ENCODE data around the gene UBE2D2.

UBE2D2 gene

GRCh38 chr5:139636975-139637408 lies 75.9 kb downstream of the UBE2D2 start:
- no peak for DNase-seq

GRCh38 chr5:139637438-139638089 lies 76.4 kb downstream of the UBE2D2 start:
- DNase-seq: peak; percentile 66

DNA sequence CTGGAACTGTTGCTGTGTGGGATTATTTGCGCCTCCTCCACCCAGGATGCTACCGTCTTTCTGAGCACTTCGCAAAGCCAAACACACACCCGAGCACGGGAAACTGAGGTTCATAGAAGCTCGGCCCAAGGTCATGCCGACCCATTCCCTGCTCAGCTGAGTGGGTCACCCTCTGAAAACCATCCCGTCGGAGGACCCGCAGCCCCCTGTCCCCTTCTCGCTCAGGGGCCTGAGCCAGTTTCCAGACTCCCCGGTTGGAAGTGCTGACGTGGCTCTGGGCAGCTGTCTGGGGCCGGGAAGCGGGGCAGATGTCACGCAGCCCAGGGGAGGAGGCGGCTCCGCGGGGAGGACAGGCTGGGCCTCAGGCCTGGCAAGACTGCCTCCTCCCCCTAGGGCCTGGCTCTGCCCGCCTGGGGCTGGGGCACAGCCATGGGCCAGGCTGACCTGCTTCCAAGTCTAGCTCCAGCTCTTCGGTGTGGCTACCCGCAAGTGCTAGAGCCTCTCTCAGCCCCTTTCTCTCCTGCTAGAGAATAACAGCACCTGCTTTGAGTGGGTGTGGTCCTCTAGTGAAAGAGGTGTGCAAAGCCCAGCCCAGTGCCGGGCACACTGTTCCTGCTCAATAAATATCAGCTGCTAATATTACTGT lies 77.1 kb downstream of the UBE2D2 start:
- DNase-seq: peak; percentile 13

- no peak for DNase-seq
These were observed 77.8 kb downstream of the UBE2D2 start for GRCh38 chr5:139638736-139639618.

DNA sequence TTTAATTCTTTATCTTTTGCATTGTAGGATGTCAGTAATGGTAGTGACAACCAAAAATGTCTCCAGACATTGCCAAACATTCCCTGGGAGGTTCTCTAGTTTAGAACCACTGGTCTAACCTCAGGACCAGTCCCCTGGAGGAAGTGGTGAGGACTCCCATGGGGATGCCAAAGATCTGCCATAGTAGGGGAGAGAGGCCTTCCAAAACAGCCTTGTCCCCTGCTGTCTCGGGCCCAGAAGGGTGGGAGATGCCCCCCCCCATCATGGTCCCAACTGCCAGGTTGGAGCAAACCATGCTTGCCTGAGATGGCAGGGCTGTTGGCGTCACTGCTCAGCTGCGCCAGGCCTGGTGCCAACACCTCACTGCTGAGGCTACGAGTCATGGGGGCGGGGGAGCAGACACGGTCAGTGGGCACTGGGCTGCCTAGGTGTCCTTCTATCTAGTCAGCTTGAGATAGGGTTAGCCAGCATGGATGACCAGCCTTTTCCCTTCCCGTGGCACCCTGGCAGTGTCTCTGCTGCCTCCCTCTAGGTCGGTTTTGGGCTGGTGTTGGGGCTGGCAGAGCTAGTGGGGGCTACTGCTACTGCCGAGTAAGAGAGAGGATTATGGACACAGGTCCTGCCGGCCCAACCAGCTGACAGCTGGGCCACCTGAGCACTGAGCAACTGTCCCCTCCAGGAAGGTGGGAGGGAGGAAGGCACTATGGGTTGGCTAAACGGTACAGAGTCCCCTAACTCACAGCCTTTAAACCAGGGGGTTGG lies 78.7 kb downstream of the UBE2D2 start:
- no peak for DNase-seq

DNA sequence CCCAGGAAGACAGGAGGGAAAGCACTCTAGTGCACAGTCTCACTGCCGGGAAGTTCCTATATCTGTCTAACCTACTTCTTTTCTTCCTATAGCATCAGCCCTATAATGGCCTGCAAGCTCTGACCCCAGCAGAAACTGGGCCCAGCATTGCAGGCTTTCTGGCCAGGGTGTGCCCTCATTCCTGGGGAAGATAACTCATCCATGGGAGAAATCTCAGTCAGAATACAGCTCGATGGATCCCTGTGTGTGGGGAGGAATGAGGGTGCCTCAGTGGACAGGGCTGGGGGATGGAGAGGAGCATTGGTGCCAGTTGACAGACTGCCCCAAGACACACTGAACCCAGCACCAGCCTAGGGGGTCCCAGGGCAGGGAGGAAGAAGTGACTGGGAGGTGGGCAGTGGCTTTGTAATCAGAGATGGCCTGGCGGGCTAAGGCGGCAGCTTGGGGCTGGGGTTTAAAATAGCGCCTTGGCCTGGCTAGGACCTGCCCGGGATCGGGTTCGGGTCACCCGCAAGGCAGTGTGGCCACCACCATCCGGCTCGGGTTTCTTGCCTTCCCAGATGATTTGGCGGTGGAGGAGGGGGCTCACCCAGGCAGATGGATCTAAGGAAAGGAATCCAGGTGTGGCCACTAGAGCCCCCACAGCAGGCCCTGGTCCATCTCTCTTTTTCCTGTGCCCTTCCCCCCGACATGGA lies 79.4 kb downstream of the UBE2D2 start:
- DNase-seq: no peak

- DNase-seq: no peak
These were observed 80.3 kb downstream of the UBE2D2 start for GRCh38 chr5:139641116-139642080.

DNA sequence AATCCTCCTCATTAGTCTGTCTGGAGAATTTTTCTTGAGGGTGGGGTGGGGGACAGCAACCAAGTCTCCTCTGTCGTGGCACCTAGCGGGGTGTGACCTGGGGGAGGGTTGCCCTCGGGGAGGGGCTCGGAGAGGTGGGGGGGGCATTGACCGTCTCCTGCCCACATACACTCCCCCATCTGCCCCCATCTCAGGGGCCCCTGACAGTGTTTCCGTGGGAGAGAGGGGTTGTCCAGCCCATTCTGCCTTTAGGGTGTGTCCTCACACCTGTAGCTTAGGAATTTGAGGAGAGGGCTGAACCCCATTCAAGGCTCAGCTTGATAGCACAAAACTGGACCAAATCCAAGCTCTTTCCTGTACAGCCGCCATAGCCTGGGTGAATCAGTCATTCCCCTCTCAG lies 81.1 kb downstream of the UBE2D2 start:
- DNase-seq: no peak

GRCh38 chr5:139642891-139643871 lies 82.0 kb downstream of the UBE2D2 start:
- no peak for DNase-seq

GRCh38 chr5:139644001-139644456 lies 82.9 kb downstream of the UBE2D2 start:
- no peak for DNase-seq

GRCh38 chr5:139644646-139645429 lies 83.7 kb downstream of the UBE2D2 start:
- DNase-seq: no peak

GRCh38 chr5:139645430-139645871 lies 84.3 kb downstream of the UBE2D2 start:
- DNase-seq: no peak

GRCh38 chr5:139646111-139646510 lies 85.0 kb downstream of the UBE2D2 start:
- DNase-seq: no peak

DNA sequence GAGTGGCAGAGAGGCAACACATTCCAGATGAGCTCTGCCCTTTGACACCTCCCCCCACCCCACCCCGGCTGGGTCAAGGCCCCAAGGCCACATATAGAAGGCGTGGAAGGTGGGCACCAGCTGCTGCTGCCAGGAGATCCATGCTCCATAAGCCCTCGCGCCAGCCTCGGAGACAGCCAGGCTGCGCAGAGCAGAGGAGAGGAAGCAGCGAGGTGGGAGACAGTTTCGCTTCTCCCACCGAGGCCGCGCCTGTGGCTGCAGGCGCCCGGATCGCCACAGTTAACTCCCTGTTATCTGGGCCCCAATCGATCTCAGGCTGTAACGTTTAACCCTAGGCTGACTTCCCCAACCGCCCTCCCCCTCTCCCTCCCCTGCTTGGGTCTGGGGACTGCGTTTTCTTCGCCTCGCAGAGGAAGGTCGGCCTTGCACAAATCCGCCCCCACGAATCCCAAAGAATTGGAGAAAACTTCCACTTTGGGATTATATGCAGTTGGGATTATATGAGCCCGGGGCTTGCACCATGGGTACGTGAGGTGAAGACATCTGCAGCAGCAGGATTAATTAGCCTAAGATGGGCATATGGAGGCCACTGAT lies 85.9 kb downstream of the UBE2D2 start:
- no peak for DNase-seq

DNA sequence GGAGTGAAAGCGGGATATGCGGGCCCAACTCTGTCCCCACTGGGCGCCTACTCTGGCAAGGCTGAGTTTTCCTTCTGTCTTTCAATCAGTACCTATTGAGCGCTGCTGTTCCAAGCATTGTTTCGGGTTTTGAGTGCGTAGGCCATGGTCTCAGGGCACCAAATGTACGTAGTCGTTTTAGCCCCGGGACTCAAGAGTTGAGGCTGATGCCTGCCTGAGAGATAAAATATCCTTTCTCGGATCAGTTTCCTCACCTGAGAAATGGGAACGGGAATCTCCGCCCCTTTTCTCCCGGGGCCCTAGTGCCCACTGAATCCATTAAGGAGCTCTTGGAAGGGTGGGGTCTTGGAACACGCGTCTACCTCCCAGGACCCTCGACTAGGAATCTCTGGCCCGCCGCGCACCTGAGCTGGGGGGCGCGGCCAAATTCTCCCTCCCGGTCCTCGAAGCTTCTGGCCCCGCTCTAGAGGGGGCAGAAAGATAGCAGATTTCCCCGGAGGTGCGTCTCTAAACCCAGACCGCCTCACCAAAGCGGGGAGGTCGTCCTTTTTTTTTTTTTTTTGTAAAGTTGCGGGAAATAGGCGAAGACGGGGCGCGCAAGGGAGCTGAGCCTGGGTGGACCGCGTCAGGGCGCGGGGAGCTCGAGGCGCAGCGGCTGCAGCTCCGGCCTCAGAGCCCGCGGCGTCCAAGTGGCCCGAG lies 86.5 kb downstream of the UBE2D2 start:
- DNase-seq: no peak

DNA sequence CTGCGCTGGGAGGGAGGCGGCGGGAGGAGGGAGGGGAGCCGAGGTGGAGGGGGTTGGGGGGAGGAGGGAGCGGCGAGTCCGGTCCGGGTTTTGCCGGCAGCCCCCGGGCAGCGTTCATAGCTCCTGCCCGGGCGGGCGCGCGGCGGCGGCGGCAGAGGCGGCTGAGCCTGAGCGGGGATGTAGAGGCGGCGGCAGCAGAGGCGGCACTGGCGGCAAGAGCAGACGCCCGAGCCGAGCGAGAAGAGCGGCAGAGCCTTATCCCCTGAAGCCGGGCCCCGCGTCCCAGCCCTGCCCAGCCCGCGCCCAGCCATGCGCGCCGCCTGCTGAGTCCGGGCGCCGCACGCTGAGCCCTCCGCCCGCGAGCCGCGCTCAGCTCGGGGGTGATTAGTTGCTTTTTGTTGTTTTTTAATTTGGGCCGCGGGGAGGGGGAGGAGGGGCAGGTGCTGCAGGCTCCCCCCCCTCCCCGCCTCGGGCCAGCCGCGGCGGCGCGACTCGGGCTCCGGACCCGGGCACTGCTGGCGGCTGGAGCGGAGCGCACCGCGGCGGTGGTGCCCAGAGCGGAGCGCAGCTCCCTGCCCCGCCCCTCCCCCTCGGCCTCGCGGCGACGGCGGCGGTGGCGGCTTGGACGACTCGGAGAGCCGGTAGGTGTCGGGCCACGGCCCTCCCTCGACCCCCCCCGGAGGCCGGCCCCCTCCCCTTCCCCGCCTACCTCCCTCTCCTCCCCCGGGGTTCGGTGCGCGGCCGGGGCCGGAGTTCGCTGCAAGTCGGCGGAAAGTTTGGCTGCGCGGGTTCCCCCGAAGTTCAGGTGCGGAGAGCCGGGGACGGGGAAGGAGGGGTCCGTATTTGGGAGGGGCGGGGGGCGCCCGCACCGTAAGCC lies 87.3 kb downstream of the UBE2D2 start, which contains the start of gene CXXC5:
Gene CXXC5 (plus strand): TSS at position 145 of the 877 bp plus-strand sequence. CDS start 32,175 bp downstream, outside the sequence.
- DNase-seq: peak; percentile 57
